HepG2 (cell line): Measurements from ENCODE around the gene KRTAP9-4. TPM values are rescaled to one million over a fixed set of nuclear protein-coding genes. Genes with fewer than 3 reads are reported as not detected.

Experiments
- ATAC-seq: fragments of 200-7000 bp; cut with Tn5 transposase; 3 replicates; pipeline ENCODE4 v1.9.1; 2020; ENCODE audit warnings: mild to moderate bottlenecking, moderate library complexity
- BruUV-seq: library from RNA; stranded (reverse); fragments of 400-500 nt; replicated peaks from 2 replicates; lab custom pipeline; 2021; lab: Mats Ljungman, UMichigan
- CTCF ChIA-PET: fragments of 300-600 bp; formaldehyde crosslinking; extraction: SDS; loops from one replicate; lab custom pipeline; 2021; ENCODE audit warnings: low total read pairs, inconsistent platforms, low intra/inter-chr PET ratio; lab: Yijun Ruan, JAX
- POLR2A ChIA-PET: fragments of 350-600 bp; sonication (Branson Sonifier 250); formaldehyde crosslinking; loops from one replicate; lab custom pipeline; 2020; ENCODE audit warnings: antibody characterized with exemption, inconsistent platforms; lab: Yijun Ruan, JAX
- DNase-seq: peaks from one replicate; pipeline ENCODE4 v3.0.0-alpha.2; 2015; ENCODE audit warnings: low spot score
- FAIRE-seq: peaks from 3 replicates; lab custom pipeline; 2011; peaks lifted over from hg19 to GRCh38; lab: Jason Lieb, UNC
- H2AFZ ChIP-seq: one replicate; pipeline ENCODE4 v1.6.1; 2011; ENCODE audit warnings: low read length, inconsistent platforms
- H3K27ac ChIP-seq: fragments of 300-600 bp; 3 replicates; pipeline ENCODE4 v1.8.0; 2011; ENCODE audit warnings: mixed run types, mild to moderate bottlenecking, mixed read lengths, low read length, inconsistent platforms; ENCODE audit not compliant: insufficient read depth; ENCODE audit errors: extremely low read length
- H3K27me3 ChIP-seq, 2 experiments: fragments of 200-600 bp in 1 of 2; 2 replicates in 1 of 2; 3 replicates in 1 of 2; pipeline versions ENCODE4 v1.6.0 to v1.8.0; 2011; ENCODE audit warnings: low read length in 2 of 2, mild to moderate bottlenecking in 2 of 2, moderate library complexity in 2 of 2, inconsistent platforms in 1 of 2; ENCODE audit not compliant: insufficient read depth in 2 of 2, control insufficient read depth in 1 of 2
- H3K36me3 ChIP-seq, 2 experiments: fragments of 200-600 bp in 1 of 2; replicated peaks in 1 of 2; 2 replicates in 1 of 2; 3 replicates in 1 of 2; pipeline versions ENCODE4 v1.5.1 to v1.8.0; 2011; ENCODE audit warnings: low read length in 2 of 2, inconsistent platforms in 1 of 2; ENCODE audit not compliant: insufficient read depth in 2 of 2, control insufficient read depth in 1 of 2
- H3K4me1 ChIP-seq: 2 replicates; pipeline ENCODE4 v1.5.1; 2012; ENCODE audit warnings: low read length, inconsistent platforms; ENCODE audit not compliant: insufficient read depth
- H3K4me2 ChIP-seq: 2 replicates; pipeline ENCODE4 v1.6.0; 2011; ENCODE audit warnings: low read depth, low read length, inconsistent platforms
- H3K4me3 ChIP-seq, 3 experiments: fragments of 200-600 bp in 1 of 3; sonication (generic), shearing (Covaris generic) in 1 of 3; replicated peaks in 1 of 3; 2 replicates each; pipeline ENCODE4 v1.5.1; 2011 to 2016; ENCODE audit warnings: low read length in 3 of 3, inconsistent platforms in 2 of 3, low read depth in 2 of 3, mild to moderate bottlenecking in 2 of 3, control low read depth in 1 of 3, mixed read lengths in 1 of 3; ENCODE audit not compliant: insufficient read depth in 1 of 3
- H3K79me2 ChIP-seq: one replicate; pipeline ENCODE4 v1.6.1; 2011; ENCODE audit warnings: low read length, inconsistent platforms; ENCODE audit not compliant: insufficient read depth
- H3K9ac ChIP-seq: 2 replicates; pipeline ENCODE4 v1.6.0; 2011; ENCODE audit warnings: mild to moderate bottlenecking, low read depth, low read length, inconsistent platforms; ENCODE audit not compliant: insufficient read depth
- H3K9me3 ChIP-seq: 2 replicates; pipeline ENCODE4 v1.5.1; 2012; ENCODE audit warnings: mild to moderate bottlenecking, low read length
- H4K20me1 ChIP-seq: 2 replicates; pipeline ENCODE4 v1.6.0; 2011; ENCODE audit warnings: inconsistent platforms, mild to moderate bottlenecking, low read length, moderate library complexity; ENCODE audit not compliant: insufficient read depth
- BHLHE40 ChIP-seq: IDR thresholded peaks from 2 replicates; pipeline ENCODE4 v1.6.1; 2011; ENCODE audit warnings: low read length, improper control_type of control experiment
- HOXA3 ChIP-seq: sonication (generic); formaldehyde crosslinking; IDR thresholded peaks from 2 replicates; pipeline ENCODE4 v1.5.0; 2020; ENCODE audit warnings: missing genetic modification reagents
- MXD4 ChIP-seq: IDR thresholded peaks from 2 replicates; pipeline ENCODE4 v1.6.1; 2016; ENCODE audit warnings: mild to moderate bottlenecking, missing biosample characterization, missing genetic modification reagents
- NFATC3 ChIP-seq: sonication (generic); formaldehyde crosslinking; IDR thresholded peaks from 2 replicates; pipeline ENCODE4 v1.5.1; 2020; ENCODE audit warnings: mild to moderate bottlenecking, missing genetic modification reagents
- RBAK ChIP-seq: sonication (generic); formaldehyde crosslinking; IDR thresholded peaks from 2 replicates; pipeline ENCODE4 v1.5.1; 2020; ENCODE audit warnings: mild to moderate bottlenecking, missing genetic modification reagents
- REXO4 ChIP-seq: sonication (generic); formaldehyde crosslinking; IDR thresholded peaks from 2 replicates; pipeline ENCODE4 v1.8.0; 2022; ENCODE audit warnings: missing genetic modification reagents, mild to moderate bottlenecking, borderline replicate concordance
- SATB2 ChIP-seq: sonication (generic); formaldehyde crosslinking; IDR thresholded peaks from 2 replicates; pipeline ENCODE4 v1.5.0; 2020; ENCODE audit warnings: missing genetic modification reagents
- SMARCE1 ChIP-seq: fragments of 450-650 bp; IDR thresholded peaks from 2 replicates; pipeline ENCODE4 v1.6.1; 2017; ENCODE audit warnings: borderline replicate concordance
- SP5 ChIP-seq: IDR thresholded peaks from 2 replicates; pipeline ENCODE4 v1.6.1; 2016; ENCODE audit warnings: low read depth, borderline replicate concordance
- TEAD3 ChIP-seq: optimal IDR thresholded peaks from 2 replicates; pipeline ENCODE3; 2016; ENCODE audit warnings: borderline replicate concordance
- U2AF1 ChIP-seq: fragments of 200-400 bp; formaldehyde crosslinking; optimal IDR thresholded peaks from 2 replicates; pipeline ENCODE3; 2017; ENCODE audit warnings: mild to moderate bottlenecking, low read depth, low read length
- ZBTB20 ChIP-seq: sonication (generic); formaldehyde crosslinking; IDR thresholded peaks from 2 replicates; pipeline ENCODE4 v1.8.1; 2023; ENCODE audit warnings: missing genetic modification reagents, low read depth, mild to moderate bottlenecking, borderline replicate concordance
- ZMAT3 ChIP-seq: sonication (generic); formaldehyde crosslinking; conservative IDR thresholded peaks from 2 replicates; pipeline ENCODE4 v1.7.0; 2021; ENCODE audit warnings: missing genetic modification reagents
- ZNF333 ChIP-seq: sonication (generic); formaldehyde crosslinking; IDR thresholded peaks from 2 replicates; pipeline ENCODE4 v1.4.0; 2020; ENCODE audit warnings: mild to moderate bottlenecking, missing genetic modification reagents, borderline replicate concordance
- ZNF501 ChIP-seq: sonication (generic); formaldehyde crosslinking; IDR thresholded peaks from 2 replicates; pipeline ENCODE4 v1.5.1; 2020; ENCODE audit warnings: mild to moderate bottlenecking, moderate library complexity, missing genetic modification reagents
- ZNF556 ChIP-seq: sonication (generic); formaldehyde crosslinking; IDR thresholded peaks from 2 replicates; pipeline ENCODE4 v1.4.0; 2020; ENCODE audit warnings: mild to moderate bottlenecking, missing genetic modification reagents, borderline replicate concordance
- ZNF703 ChIP-seq: sonication (generic); formaldehyde crosslinking; IDR thresholded peaks from 2 replicates; pipeline ENCODE4 v1.5.1; 2020; ENCODE audit warnings: missing genetic modification reagents, mild to moderate bottlenecking, moderate library complexity, borderline replicate concordance
- ZNF709 ChIP-seq: sonication (generic); formaldehyde crosslinking; IDR thresholded peaks from 2 replicates; pipeline ENCODE4 v1.5.0; 2020; ENCODE audit warnings: mild to moderate bottlenecking, missing genetic modification reagents
- ZSCAN30 ChIP-seq: sonication (generic); formaldehyde crosslinking; IDR thresholded peaks from 2 replicates; pipeline ENCODE4 v1.5.0; 2020; ENCODE audit warnings: mild to moderate bottlenecking, missing genetic modification reagents
- WGBS: methylation state at CpG from one replicate; pipeline ENCODE4 v1.1.6; 2017; ENCODE audit warnings: low lambda C conversion rate; 5-methylcytosine and 5-hydroxymethylcytosine counted together
- in situ Hi-C: cut with HindIII; loops from 2 replicates; pipeline ENCODE4 v1.10.0; 2017; ENCODE audit warnings: low pct_unique_long_range_greater_than_20kb; ENCODE audit not compliant: extremely low pct_ligation_motif_present
- intact Hi-C: fragments of 100-400 bp; cut with micrococcal nuclease; formaldehyde crosslinking; loops from one replicate; pipeline ENCODE4 v1.10.0; 2022; ENCODE audit not compliant: unreplicated experiment
- polyA plus RNA-seq, 8 experiments: library from polyadenylated mRNA; depleted of rRNA in 3 of 8; stranded (reverse) in 7 of 8; unstranded in 1 of 8; fragments of >200 nt; fragmentation: Illumina TruSeq in 4 of 8; extraction: Trizol in 4 of 8; gene quantifications; 2 replicates each; pipeline versions ENCODE4 v1.2.1 to v1.2.3, GENCODE V29; 2011 to 2016; ENCODE audit warnings: low read depth in 4 of 8, missing spikeins in 1 of 8, mixed read lengths in 1 of 8; ENCODE audit not compliant: insufficient read depth in 1 of 8
- total RNA-seq, 5 experiments: library from RNA; depleted of rRNA; stranded (reverse); fragments of >200 nt; fragmentation: Illumina TruSeq; extraction: Trizol; gene quantifications; 2 replicates each; pipeline ENCODE4 v1.2.3, GENCODE V29; 2016; ENCODE audit warnings: low read depth in 1 of 5
- TF ChIP-seq, protein P1 (sequence below): sonication (generic); formaldehyde crosslinking; IDR thresholded peaks from 2 replicates; pipeline ENCODE4 v1.4.0; 2020; ENCODE audit warnings: missing genetic modification reagents, borderline replicate concordance

KRTAP9-4 gene
- total and polyA plus RNA-seq, 2 of the 13 experiments (the other 11 are each of a cell fraction or from before 2014, with no cell fraction given), result not detected

DNA sequence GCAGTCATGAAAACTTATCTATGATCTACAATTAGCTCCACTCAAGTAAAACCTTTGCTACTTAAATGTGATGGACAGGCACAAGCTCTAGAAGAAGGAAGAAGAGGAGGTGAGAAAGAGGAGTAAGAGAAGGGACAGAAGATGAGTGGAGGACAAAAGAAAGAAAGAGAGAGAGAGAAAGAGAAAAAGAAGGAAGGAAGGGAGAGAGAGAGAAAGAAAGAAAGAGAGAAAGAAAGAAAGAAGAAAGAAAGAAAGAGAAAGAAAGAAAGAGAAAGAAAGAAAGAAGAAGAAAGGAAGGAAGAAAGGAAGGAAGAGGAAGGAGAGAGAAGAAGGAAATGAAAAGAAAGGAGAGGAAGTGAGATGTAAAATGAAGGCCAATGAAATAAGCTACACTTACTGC, 19.4 kb upstream of the KRTAP9-4 start:
- FAIRE-seq, result no peak
- intact Hi-C loops, result no loop called here
- no peak for DNase-seq

DNA sequence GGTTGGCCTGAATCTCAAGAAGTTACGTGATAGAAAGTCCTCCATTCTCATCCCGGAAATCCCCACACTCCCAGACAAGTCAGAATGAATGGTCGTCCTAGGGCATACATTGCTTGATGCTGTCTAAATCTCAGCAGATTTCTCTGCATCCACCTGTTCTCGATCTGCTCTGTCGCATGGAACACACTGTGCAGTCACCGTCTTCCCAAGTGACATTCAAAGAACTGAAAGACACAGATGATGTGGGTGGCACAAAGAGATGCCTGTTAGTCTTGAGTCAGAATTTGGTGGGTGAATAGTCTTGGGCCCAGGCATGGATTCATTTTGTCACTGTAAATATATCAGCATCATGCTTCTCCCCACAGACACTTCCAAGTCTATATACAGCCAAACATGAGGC, 17.8 kb upstream of the KRTAP9-4 start:
- no peak for ATAC-seq
- 11% methylated on average over 6 of the region's 6 CpGs for WGBS
- in situ Hi-C loops, result no loop called here
- no peak overlapping the region for H3K9ac ChIP-seq
- no peaks in the 10 kb centered on the region for H3K9me3 ChIP-seq
- H3K4me3 ChIP-seq, result no peak overlapping the region
- no peak for DNase-seq
- H3K4me1 ChIP-seq, result no peaks in the 10 kb centered on the region
- TF ChIP-seq SMARCE1 (no peak), RBAK (CRISPR knock-in tag) (no peak), ZNF501 (no peak), ZNF333 (no peak), SP5 (CRISPR knock-in tag) (no peak), ZNF703 (no peak), BHLHE40 (no peak), ZMAT3 (no peak), ZNF556 (CRISPR knock-in tag) (no peak), ZBTB20 (CRISPR knock-in tag) (no peak), ZSCAN30 (CRISPR knock-in tag) (no peak), MXD4 (CRISPR knock-in tag) (no peak), ZNF709 (no peak), NFATC3 (no peak), U2AF1 (no peak), REXO4 (CRISPR knock-in tag) (no peak)
- TF ChIP-seq, protein P1, sequence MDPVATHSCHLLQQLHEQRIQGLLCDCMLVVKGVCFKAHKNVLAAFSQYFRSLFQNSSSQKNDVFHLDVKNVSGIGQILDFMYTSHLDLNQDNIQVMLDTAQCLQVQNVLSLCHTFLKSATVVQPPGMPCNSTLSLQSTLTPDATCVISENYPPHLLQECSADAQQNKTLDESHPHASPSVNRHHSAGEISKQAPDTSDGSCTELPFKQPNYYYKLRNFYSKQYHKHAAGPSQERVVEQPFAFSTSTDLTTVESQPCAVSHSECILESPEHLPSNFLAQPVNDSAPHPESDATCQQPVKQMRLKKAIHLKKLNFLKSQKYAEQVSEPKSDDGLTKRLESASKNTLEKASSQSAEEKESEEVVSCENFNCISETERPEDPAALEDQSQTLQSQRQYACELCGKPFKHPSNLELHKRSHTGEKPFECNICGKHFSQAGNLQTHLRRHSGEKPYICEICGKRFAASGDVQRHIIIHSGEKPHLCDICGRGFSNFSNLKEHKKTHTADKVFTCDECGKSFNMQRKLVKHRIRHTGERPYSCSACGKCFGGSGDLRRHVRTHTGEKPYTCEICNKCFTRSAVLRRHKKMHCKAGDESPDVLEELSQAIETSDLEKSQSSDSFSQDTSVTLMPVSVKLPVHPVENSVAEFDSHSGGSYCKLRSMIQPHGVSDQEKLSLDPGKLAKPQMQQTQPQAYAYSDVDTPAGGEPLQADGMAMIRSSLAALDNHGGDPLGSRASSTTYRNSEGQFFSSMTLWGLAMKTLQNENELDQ (CRISPR knock-in tag), result no peak
- no peak overlapping the region for H3K27ac ChIP-seq
- H2AFZ ChIP-seq, result no peak overlapping the region
- H3K27me3 ChIP-seq, result peaks cover 0 to 5% of the 10 kb centered on the region in 2 experiments; a peak in 1 of 5 replicates
- FAIRE-seq, result no peak
- H4K20me1 ChIP-seq, result no peaks in the 10 kb centered on the region
- intact Hi-C loops, result no loop called here
- CTCF ChIA-PET, result no interaction called here
- H3K79me2 ChIP-seq, result no peaks in the 10 kb centered on the region
- POLR2A ChIA-PET, result no interaction called here
- no peaks in the 10 kb centered on the region for H3K36me3 ChIP-seq
- H3K4me2 ChIP-seq, result no peak overlapping the region
- no TSS peak for BruUV-seq

More for the DNA sequence above, 19.4 kb upstream of the KRTAP9-4 start:
- Histone ChIP-seq H3K36me3 (no peaks in the 10 kb centered on the region), H3K4me3 (no peak overlapping the region), H3K9me3 (no peaks in the 10 kb centered on the region), H3K9ac (no peak overlapping the region), H4K20me1 (no peaks in the 10 kb centered on the region), H3K4me2 (no peak overlapping the region), H3K27ac (no peak overlapping the region), H3K4me1 (no peaks in the 10 kb centered on the region), H3K27me3 (peaks cover 0 to 5% of the 10 kb centered on the region in 2 experiments; a peak in 3 of 5 replicates), H3K79me2 (no peaks in the 10 kb centered on the region), H2AFZ (no peak overlapping the region)
- POLR2A ChIA-PET, result no interaction called here
- no peak for ATAC-seq
- no TSS peak for BruUV-seq
- CTCF ChIA-PET, result no interaction called here
- in situ Hi-C loops, result no loop called here
- TF ChIP-seq TEAD3 (CRISPR knock-in tag) (no peak), SATB2 (CRISPR knock-in tag) (no peak), HOXA3 (CRISPR knock-in tag) (no peak)
